RWPE1 (cell line): Measurements from ENCODE around the gene JAKMIP3.

Experiments used
- CTCF ChIA-PET: fragments of 350-600 bp; sonication (Branson Sonifier 250); formaldehyde crosslinking; extraction: SDS; loops from one replicate; lab custom pipeline; 2021; lab: Yijun Ruan, JAX
- POLR2A ChIA-PET: fragments of 400-600 bp; formaldehyde crosslinking; extraction: SDS; loops from one replicate; lab custom pipeline; 2020; ENCODE audit warnings: antibody characterized with exemption; ENCODE audit not compliant: low non-redundant PET; lab: Yijun Ruan, JAX
- DNase-seq: peaks from one replicate; pipeline ENCODE4 v3.0.0; 2012; ENCODE audit warnings: low spot score
- H3K27ac ChIP-seq: fragments of 450-650 bp; 2 replicates; pipeline ENCODE4 v1.5.1; 2017
- CTCF ChIP-seq: fragments of 450-650 bp; conservative IDR thresholded peaks from 2 replicates; pipeline ENCODE4 v1.5.1; 2017; ENCODE audit warnings: low read depth, mild to moderate bottlenecking

The JAKMIP3 gene

GRCh38 chr10:132021504-132022143 lies 44.1 kb upstream of the JAKMIP3 start:
- TF ChIP-seq CTCF, result no peak
- H3K27ac ChIP-seq, result no peak overlapping the region
- DNase-seq, result no peak
- ChIA-PET CTCF (interaction anchor here (0.7 kb wide), 1 partner anchor 156 kb away, joined by 3 read pairs; no protein-coding TSS in a partner anchor), POLR2A (no interaction called here)

- ChIA-PET POLR2A (interaction anchor here (0.8 kb wide), 1 partner anchor 39 kb away, joined by 4 read pairs; no protein-coding TSS in a partner anchor), CTCF (interaction anchor here (0.7 to 1.9 kb wide), 11 partner anchors 13 to 151 kb away, joined by 3 to 22 read pairs (median 8); partner anchors contain the start of gene BNIP3)
- no peak overlapping the region for H3K27ac ChIP-seq
- no peak for DNase-seq
- no peak for TF ChIP-seq CTCF
Observed at GRCh38 chr10:132022241-132022640, 43.5 kb upstream of the JAKMIP3 start.

GRCh38 chr10:132023092-132023811 lies 42.5 kb upstream of the JAKMIP3 start:
- H3K27ac ChIP-seq, result no peak overlapping the region
- ChIA-PET POLR2A (interaction anchor here (0.8 kb wide), 1 partner anchor 40 kb away, joined by 4 read pairs; no protein-coding TSS in a partner anchor), CTCF (interaction anchor here (0.6 to 1.9 kb wide), 43 partner anchors 8 to 752 kb away, joined by 3 to 22 read pairs (median 5); partner anchors contain the start of gene BNIP3)
- TF ChIP-seq CTCF, result peak; percentile 88
- peak; percentile 73 for DNase-seq

- ChIA-PET CTCF (interaction anchor here (0.6 kb wide), 1 partner anchor 52 kb away, joined by 4 read pairs; no protein-coding TSS in a partner anchor), POLR2A (no interaction called here)
- TF ChIP-seq CTCF, result no peak
- DNase-seq, result peak; percentile 39
- H3K27ac ChIP-seq, result no peak overlapping the region
Observed at GRCh38 chr10:132027423-132027983, 38.2 kb upstream of the JAKMIP3 start.

- CTCF ChIA-PET, result no interaction called here
- H3K27ac ChIP-seq, result no peak overlapping the region
- POLR2A ChIA-PET, result no interaction called here
- DNase-seq, result no peak
- TF ChIP-seq CTCF, result no peak
Observed at GRCh38 chr10:132028706-132029105, 37.0 kb upstream of the JAKMIP3 start.

- DNase-seq, result no peak
- no peak overlapping the region for H3K27ac ChIP-seq
- ChIA-PET CTCF (interaction anchor here (1.0 kb wide), 1 partner anchor 8 kb away, joined by 3 read pairs; no protein-coding TSS in a partner anchor), POLR2A (no interaction called here)
- TF ChIP-seq CTCF, result no peak
Observed at GRCh38 chr10:132030898-132031463, 34.8 kb upstream of the JAKMIP3 start.
